K562 (cell line): ENCODE results near the gene TIMM50. TPM values are rescaled to one million over a fixed set of nuclear protein-coding genes. Genes with fewer than 3 reads are reported as not detected.

Experiments
- ATAC-seq: fragments of 200-7000 bp; cut with Tn5 transposase; 3 replicates; pipeline ENCODE4 v1.9.1; 2020; ENCODE audit warnings: moderate library complexity
- BruUV-seq: library from RNA; stranded (reverse); fragments of 400-500 nt; replicated peaks from 2 replicates; lab custom pipeline; 2021; lab: Mats Ljungman, UMichigan
- CTCF ChIA-PET: fragments of 300-600 bp; formaldehyde crosslinking; extraction: SDS; loops from one replicate; lab custom pipeline; 2021; ENCODE audit warnings: low intra/inter-chr PET ratio; lab: Yijun Ruan, JAX
- POLR2A ChIA-PET: fragments of 300-600, 350-650 bp; sonication (Branson Sonifier 250); formaldehyde crosslinking; extraction: SDS; loops from one replicate; lab custom pipeline; 2021; ENCODE audit warnings: antibody characterized with exemption, inconsistent platforms; lab: Yijun Ruan, JAX
- DNase-seq, 4 experiments: peaks; one replicate each; pipeline versions ENCODE4 v3.0.0 to v3.0.0-alpha.2; 2011 to 2018; ENCODE audit warnings: low spot score in 3 of 4, mixed read lengths in 3 of 4; ENCODE audit errors: extremely low read depth in 1 of 4
- FAIRE-seq: peaks from 2 replicates; lab custom pipeline; 2011; peaks lifted over from hg19 to GRCh38; lab: Jason Lieb, UNC
- H2AFZ ChIP-seq: 2 replicates; pipeline ENCODE4 v1.6.0; 2011; ENCODE audit warnings: low read depth, low read length, control low read depth, inconsistent platforms
- H3K27ac ChIP-seq: fragments of 200-600 bp; 3 replicates; pipeline ENCODE4 v1.8.0; 2011; ENCODE audit warnings: low read depth, mild to moderate bottlenecking, control low read depth, inconsistent platforms, low read length, moderate library complexity, mixed read lengths; ENCODE audit errors: extremely low read depth
- H3K27me3 ChIP-seq, 2 experiments: fragments of 300-600 bp in 1 of 2; 2 replicates in 1 of 2; 3 replicates in 1 of 2; pipeline versions ENCODE4 v1.6.0 to v1.8.0; 2011; ENCODE audit warnings: inconsistent platforms in 2 of 2, low read length in 2 of 2, mild to moderate bottlenecking in 1 of 2, mixed read lengths in 1 of 2, moderate library complexity in 1 of 2; ENCODE audit not compliant: control insufficient read depth in 2 of 2, insufficient read depth in 2 of 2
- H3K36me3 ChIP-seq: fragments of 300-600 bp; 3 replicates; pipeline ENCODE4 v1.8.0; 2011; ENCODE audit warnings: mild to moderate bottlenecking, low read length, inconsistent platforms; ENCODE audit not compliant: control insufficient read depth, insufficient read depth
- H3K4me1 ChIP-seq, 2 experiments: fragments of 200-600 bp in 1 of 2; replicated peaks in 1 of 2; 2 replicates in 1 of 2; 3 replicates in 1 of 2; pipeline versions ENCODE4 v1.5.1 to v1.8.0; 2011; ENCODE audit warnings: inconsistent platforms in 2 of 2, low read length in 2 of 2, mild to moderate bottlenecking in 1 of 2, mixed read lengths in 1 of 2, moderate library complexity in 1 of 2; ENCODE audit not compliant: control insufficient read depth in 2 of 2, insufficient read depth in 2 of 2
- H3K4me2 ChIP-seq: 2 replicates; pipeline ENCODE4 v1.6.1; 2011; ENCODE audit warnings: low read length, control low read depth, inconsistent platforms, mixed read lengths; ENCODE audit not compliant: insufficient read depth
- H3K4me3 ChIP-seq: fragments of 200-600 bp; sonication (generic), shearing (Covaris generic); 2 replicates; pipeline ENCODE4 v1.5.1; 2016; ENCODE audit warnings: control low read depth, inconsistent platforms
- H3K79me2 ChIP-seq: fragments of 200-600 bp; 3 replicates; pipeline ENCODE4 v1.8.0; 2011; ENCODE audit warnings: low read length, inconsistent platforms; ENCODE audit not compliant: control insufficient read depth, insufficient read depth
- H3K9ac ChIP-seq, 2 experiments: 2 replicates each; pipeline versions ENCODE4 v1.6.0 to v1.6.1; 2011; ENCODE audit warnings: low read depth in 2 of 2, low read length in 2 of 2, control low read depth in 1 of 2, inconsistent platforms in 1 of 2, mild to moderate bottlenecking in 1 of 2, mixed read lengths in 1 of 2; ENCODE audit not compliant: insufficient read depth in 1 of 2
- H3K9me1 ChIP-seq: one replicate; pipeline ENCODE4 v1.6.0; 2011; ENCODE audit warnings: inconsistent platforms, mild to moderate bottlenecking, low read length, moderate library complexity; ENCODE audit not compliant: control insufficient read depth, insufficient read depth
- H3K9me3 ChIP-seq: replicated peaks from 2 replicates; pipeline ENCODE4 v1.5.1; 2011; ENCODE audit warnings: low read depth, low read length, inconsistent platforms; ENCODE audit not compliant: control insufficient read depth, insufficient read depth
- H4K20me1 ChIP-seq: replicated peaks from 2 replicates; pipeline ENCODE4 v1.6.1; 2011; ENCODE audit warnings: low read length, inconsistent platforms, mixed read lengths; ENCODE audit not compliant: control insufficient read depth, insufficient read depth
- ARID3B ChIP-seq: fragments of 250-450 bp; sonication (Bioruptor Pico); IDR thresholded peaks from 2 replicates; pipeline ENCODE4 v1.4.0; 2020; ENCODE audit warnings: borderline replicate concordance
- FOXO4 ChIP-seq: fragments of 450-650 bp; formaldehyde crosslinking; IDR thresholded peaks from 2 replicates; pipeline ENCODE4 v1.4.0; 2020; ENCODE audit warnings: mild to moderate bottlenecking, moderate library complexity
- NEUROD1 ChIP-seq: fragments of 150-350 bp; IDR thresholded peaks from 2 replicates; pipeline ENCODE4 v1.6.1; 2014; ENCODE audit warnings: borderline replicate concordance, low read length, low read depth; ENCODE audit not compliant: partially characterized antibody
- TBP ChIP-seq: optimal IDR thresholded peaks from 2 replicates; pipeline ENCODE3; 2011; ENCODE audit warnings: low read depth, low read length, improper control_type of control experiment
- ZBED1 ChIP-seq: IDR thresholded peaks from 2 replicates; pipeline ENCODE4 v1.6.1; 2014
- WGBS: fragments of 100-300 bp; shearing (Covaris generic); methylation state at CpG from one replicate; pipeline ENCODE4 v1.1.6; 2016; ENCODE audit warnings: low coverage, mixed read lengths; ENCODE audit not compliant: insufficient coverage; ENCODE audit errors: missing lambda C conversion rate; 5-methylcytosine and 5-hydroxymethylcytosine counted together
- in situ Hi-C: fragments of 300-500 bp; cut with MboI; formaldehyde crosslinking; loops from 4 replicates; pipeline ENCODE4 v1.15.0; 2018; ENCODE audit warnings: inconsistent platforms, mixed read lengths
- intact Hi-C: fragments of 100-400 bp; cut with micrococcal nuclease; formaldehyde crosslinking; loops from 2 replicates; pipeline ENCODE4 v1.14.2; 2022
- polyA plus RNA-seq, 8 experiments: library from polyadenylated mRNA; depleted of rRNA in 4 of 8; stranded (reverse) in 5 of 8; unstranded in 3 of 8; fragments of >200 nt; fragmentation: Nextera tagmentation in 2 of 8; fragmentation: Illumina TruSeq in 1 of 8; extraction: Ambion mirVana in 2 of 8; extraction: Trizol in 1 of 8; gene quantifications; 2 replicates each; pipeline versions ENCODE4 v1.2.1 to v1.2.3, GENCODE V29; 2011 to 2014; ENCODE audit warnings: inconsistent platforms in 1 of 8, missing spikeins in 1 of 8
- total RNA-seq, 7 experiments: library from RNA; depleted of rRNA in 6 of 7; stranded (reverse); fragments of >200 nt in 6 of 7; fragmentation: Illumina TruSeq in 2 of 7; extraction: Trizol in 2 of 7; gene quantifications; 2 replicates each; pipeline versions ENCODE4 v1.2.1 to v1.2.3, GENCODE V29; 2011 to 2021; ENCODE audit warnings: low replicate concordance in 1 of 7
- TF ChIP-seq, protein P1 (sequence below): fragments of 450-650 bp; IDR thresholded peaks from 2 replicates; pipeline ENCODE4 v1.6.1; 2018; ENCODE audit not compliant: partially characterized antibody

TIMM50 gene
- total and polyA plus RNA-seq, 9 of the 15 experiments (the other 6 are each of a cell fraction or from before 2014, with no cell fraction given) = 28.3 to 221 (median 170) TPM

DNA sequence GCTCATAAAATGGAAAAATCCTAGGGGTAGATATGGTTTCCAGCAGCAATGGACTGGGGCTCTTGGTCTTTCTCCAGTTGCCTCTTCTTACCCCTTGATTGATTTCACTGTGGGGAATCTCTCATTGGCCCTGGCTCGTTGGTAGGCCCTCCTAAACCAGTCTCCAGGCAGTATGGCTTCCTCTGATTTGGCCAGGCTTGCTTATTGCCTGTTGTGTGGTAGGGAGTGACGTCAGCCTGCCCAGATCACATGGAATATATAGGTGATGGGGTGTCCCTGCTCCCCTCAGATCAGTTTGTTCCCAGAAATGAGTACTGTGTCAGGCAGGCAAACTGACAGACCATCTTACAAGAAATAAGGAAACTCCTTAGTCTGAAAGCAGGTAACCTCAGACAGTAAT is 28.6 kb downstream of the TIMM50 start:
- Histone ChIP-seq H3K79me2 (no peaks in the 10 kb centered on the region), H3K36me3 (no peaks in the 10 kb centered on the region), H3K27me3 (peaks cover under 1 to 1% of the 10 kb centered on the region in 2 experiments; a peak in 3 of 5 replicates), H3K4me3 (no peak overlapping the region), H4K20me1 (no peaks in the 10 kb centered on the region), H2AFZ (no peak overlapping the region), H3K4me2 (no peak overlapping the region), H3K27ac (no peak overlapping the region), H3K9me3 (no peaks in the 10 kb centered on the region), H3K9me1 (no peaks in the 10 kb centered on the region), H3K4me1 (peaks cover 9 to 28% of the 10 kb centered on the region in 2 experiments), H3K9ac (no peak overlapping the region)
- CTCF ChIA-PET = no interaction called here
- no TSS peak for BruUV-seq
- POLR2A ChIA-PET = interaction anchor here (0.7 kb wide), 2 partner anchors 11 to 28 kb away, joined by 3 to 4 read pairs; partner anchors contain the start of gene TIMM50
- no peak for DNase-seq
- 17% methylated on average over 2 of the region's 2 CpGs for WGBS
- in situ Hi-C loops (no loop called here), intact Hi-C loops (no loop called here)
- FAIRE-seq = no peak
- ATAC-seq = no peak
- TF ChIP-seq ARID3B (CRISPR knock-in tag) (no peak), ZBED1 (no peak), TBP (no peak), NEUROD1 (no peak), FOXO4 (CRISPR knock-in tag) (no peak)
- TF ChIP-seq, protein P1, sequence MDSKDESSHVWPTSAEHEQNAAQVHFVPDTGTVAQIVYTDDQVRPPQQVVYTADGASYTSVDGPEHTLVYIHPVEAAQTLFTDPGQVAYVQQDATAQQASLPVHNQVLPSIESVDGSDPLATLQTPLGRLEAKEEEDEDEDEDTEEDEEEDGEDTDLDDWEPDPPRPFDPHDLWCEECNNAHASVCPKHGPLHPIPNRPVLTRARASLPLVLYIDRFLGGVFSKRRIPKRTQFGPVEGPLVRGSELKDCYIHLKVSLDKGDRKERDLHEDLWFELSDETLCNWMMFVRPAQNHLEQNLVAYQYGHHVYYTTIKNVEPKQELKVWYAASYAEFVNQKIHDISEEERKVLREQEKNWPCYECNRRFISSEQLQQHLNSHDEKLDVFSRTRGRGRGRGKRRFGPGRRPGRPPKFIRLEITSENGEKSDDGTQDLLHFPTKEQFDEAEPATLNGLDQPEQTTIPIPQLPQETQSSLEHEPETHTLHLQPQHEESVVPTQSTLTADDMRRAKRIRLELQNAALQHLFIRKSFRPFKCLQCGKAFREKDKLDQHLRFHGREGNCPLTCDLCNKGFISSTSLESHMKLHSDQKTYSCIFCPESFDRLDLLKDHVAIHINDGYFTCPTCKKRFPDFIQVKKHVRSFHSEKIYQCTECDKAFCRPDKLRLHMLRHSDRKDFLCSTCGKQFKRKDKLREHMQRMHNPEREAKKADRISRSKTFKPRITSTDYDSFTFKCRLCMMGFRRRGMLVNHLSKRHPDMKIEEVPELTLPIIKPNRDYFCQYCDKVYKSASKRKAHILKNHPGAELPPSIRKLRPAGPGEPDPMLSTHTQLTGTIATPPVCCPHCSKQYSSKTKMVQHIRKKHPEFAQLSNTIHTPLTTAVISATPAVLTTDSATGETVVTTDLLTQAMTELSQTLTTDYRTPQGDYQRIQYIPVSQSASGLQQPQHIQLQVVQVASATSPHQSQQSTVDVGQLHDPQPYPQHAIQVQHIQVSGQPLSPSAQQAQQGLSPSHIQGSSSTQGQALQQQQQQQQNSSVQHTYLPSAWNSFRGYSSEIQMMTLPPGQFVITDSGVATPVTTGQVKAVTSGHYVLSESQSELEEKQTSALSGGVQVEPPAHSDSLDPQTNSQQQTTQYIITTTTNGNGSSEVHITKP = no peak
